ENCODE data around the gene QKI. TPM values are rescaled to one million over a fixed set of nuclear protein-coding genes. Genes with fewer than 3 reads are reported as not detected.

Gene QKI
- total and polyA plus RNA-seq, 8 donors = 8.0 to 261 (median 32.2) TPM

DNA sequence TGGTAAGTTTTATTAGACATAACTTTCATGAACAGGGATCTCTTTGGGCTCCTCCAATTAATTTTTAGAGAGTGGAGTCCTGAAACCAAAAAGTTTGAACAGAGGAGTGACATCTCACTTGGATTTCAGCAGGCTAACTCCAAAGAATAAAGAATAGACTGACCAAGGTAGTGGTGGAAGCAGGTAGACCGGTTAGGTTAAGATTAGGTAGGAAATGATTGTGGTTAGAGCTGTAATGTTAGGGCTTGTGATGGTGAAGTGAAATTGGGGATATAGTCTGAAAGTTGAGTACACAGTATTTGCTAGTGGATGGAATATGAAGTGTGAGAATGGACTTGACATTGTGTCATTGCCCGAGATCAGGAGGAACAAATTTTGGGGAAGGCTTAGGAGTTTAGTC lies 27.8 kb downstream of the QKI start:
- Histone ChIP-seq H3K27ac (no peak overlapping the region), H3K36me3 (no peaks in the 10 kb centered on the region), H3K4me3 (no peak overlapping the region), H3K9me3 (no peaks in the 10 kb centered on the region), H3K27me3 (no peaks in the 10 kb centered on the region), H3K4me1 (peaks cover 19 to 99% (median 62%) of the 10 kb centered on the region in 4 donors)
- WGBS, 5 donors = 71 to 83% (median 78%) methylated on average over 2 of the region's 2 CpGs
- no peak for TF ChIP-seq POLR2A (IDR thresholded peaks at IDR 0.05)
- TF ChIP-seq, protein P1, sequence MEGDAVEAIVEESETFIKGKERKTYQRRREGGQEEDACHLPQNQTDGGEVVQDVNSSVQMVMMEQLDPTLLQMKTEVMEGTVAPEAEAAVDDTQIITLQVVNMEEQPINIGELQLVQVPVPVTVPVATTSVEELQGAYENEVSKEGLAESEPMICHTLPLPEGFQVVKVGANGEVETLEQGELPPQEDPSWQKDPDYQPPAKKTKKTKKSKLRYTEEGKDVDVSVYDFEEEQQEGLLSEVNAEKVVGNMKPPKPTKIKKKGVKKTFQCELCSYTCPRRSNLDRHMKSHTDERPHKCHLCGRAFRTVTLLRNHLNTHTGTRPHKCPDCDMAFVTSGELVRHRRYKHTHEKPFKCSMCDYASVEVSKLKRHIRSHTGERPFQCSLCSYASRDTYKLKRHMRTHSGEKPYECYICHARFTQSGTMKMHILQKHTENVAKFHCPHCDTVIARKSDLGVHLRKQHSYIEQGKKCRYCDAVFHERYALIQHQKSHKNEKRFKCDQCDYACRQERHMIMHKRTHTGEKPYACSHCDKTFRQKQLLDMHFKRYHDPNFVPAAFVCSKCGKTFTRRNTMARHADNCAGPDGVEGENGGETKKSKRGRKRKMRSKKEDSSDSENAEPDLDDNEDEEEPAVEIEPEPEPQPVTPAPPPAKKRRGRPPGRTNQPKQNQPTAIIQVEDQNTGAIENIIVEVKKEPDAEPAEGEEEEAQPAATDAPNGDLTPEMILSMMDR (IDR thresholded peaks at IDR 0.05) = no peak
- TF ChIP-seq POLR2AphosphoS5 (IDR thresholded peaks at IDR 0.05) = no peak
- no peak for TF ChIP-seq EP300 (IDR thresholded peaks at IDR 0.05)
- intact Hi-C loops (cut with DNase I; ENCODE audit: low total_unique reads) = no loop called here
- peak in 1 of 2 donors; percentile 51 for DNase-seq

DNA sequence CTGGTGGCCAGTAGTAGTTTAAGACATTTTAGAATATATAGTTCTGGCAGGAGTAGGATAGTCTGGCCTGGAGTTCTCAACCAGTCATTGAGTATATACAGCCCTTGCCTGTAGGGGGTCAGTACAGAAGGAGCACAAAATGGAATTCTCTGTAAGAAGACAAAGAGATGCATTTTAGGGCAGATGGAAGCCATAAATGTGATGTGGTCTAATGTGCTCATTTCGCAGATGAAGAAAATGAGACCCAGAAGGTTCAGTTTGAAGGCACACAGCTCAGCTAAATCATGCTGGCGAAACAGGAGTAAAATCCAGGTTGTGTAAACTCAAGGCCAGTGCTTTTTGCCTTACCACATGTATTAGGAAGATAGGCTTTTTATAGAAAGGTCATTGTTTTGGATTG lies 29.6 kb downstream of the QKI start:
- H3K4me3 ChIP-seq = no peak overlapping the region
- no peak overlapping the region for H3K27ac ChIP-seq
- H3K27me3 ChIP-seq = no peaks in the 10 kb centered on the region
- no peaks in the 10 kb centered on the region for H3K9me3 ChIP-seq
- no peak for DNase-seq
- 55 to 73% (median 60%) methylated on average over 2 of the region's 2 CpGs for WGBS, 5 donors
- intact Hi-C loops (cut with DNase I; ENCODE audit: low total_unique reads) = no loop called here
- H3K36me3 ChIP-seq = no peaks in the 10 kb centered on the region
- H3K4me1 ChIP-seq = peaks cover 23 to 98% (median 58%) of the 10 kb centered on the region in 4 donors
- TF ChIP-seq, protein P1 (IDR thresholded peaks at IDR 0.05) = no peak
- TF ChIP-seq EP300 (IDR thresholded peaks at IDR 0.05) = no peak
- TF ChIP-seq POLR2AphosphoS5 (IDR thresholded peaks at IDR 0.05) = no peak
- no peak for TF ChIP-seq POLR2A (IDR thresholded peaks at IDR 0.05)

DNA sequence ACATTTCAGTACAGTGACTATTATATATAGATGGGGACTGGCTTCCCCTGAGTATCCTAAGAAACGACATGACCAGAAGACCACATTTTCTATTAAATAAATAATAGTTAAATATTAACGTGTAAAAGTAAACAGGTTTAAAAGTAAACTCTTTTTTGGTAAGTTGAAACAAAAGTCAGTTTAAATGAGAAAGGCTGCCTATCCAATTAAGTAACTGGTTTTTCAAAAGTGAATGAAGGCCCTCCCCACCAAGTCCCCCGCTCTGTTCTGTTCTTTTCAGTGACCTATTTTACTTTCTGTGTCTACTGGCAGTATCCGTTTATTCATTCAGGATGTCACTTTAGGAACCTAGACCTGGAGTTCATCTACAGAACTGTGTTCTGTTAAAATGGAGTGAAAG lies 32.0 kb downstream of the QKI start:
- intact Hi-C loops (cut with DNase I; ENCODE audit: low total_unique reads) = no loop called here
- H3K27me3 ChIP-seq = no peaks in the 10 kb centered on the region
- H3K9me3 ChIP-seq = no peaks in the 10 kb centered on the region
- H3K36me3 ChIP-seq = no peaks in the 10 kb centered on the region
- no peak for DNase-seq
- peaks cover 13 to 92% (median 48%) of the 10 kb centered on the region in 4 donors for H3K4me1 ChIP-seq
- H3K27ac ChIP-seq = no peak overlapping the region
- 35 to 43% (median 40%) methylated on average over 4 of the region's 4 CpGs for WGBS, 5 donors
- H3K4me3 ChIP-seq = no peak overlapping the region
- TF ChIP-seq, protein P1 (IDR thresholded peaks at IDR 0.05) = no peak
- TF ChIP-seq POLR2AphosphoS5 (IDR thresholded peaks at IDR 0.05) (no peak), POLR2A (IDR thresholded peaks at IDR 0.05) (no peak), EP300 (IDR thresholded peaks at IDR 0.05) (no peak)

DNA sequence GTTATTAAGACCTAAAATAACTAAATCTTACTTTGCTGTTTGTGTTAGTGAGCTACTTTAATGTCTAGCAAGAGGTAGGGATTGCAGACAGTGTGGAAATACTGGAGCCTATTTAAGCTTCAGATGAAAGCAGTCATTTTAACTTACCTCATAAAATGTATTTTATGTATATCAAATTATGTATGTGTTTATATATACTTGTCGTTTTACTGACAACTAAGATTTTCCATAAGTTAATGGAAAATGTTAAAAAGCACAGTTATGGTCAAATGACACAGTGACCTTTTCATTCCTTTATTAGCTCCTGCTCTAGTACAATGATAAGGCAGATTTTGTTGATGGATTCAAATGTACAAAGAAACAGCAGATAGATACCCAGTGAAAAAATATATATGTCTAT lies 34.6 kb downstream of the QKI start:
- intact Hi-C loops (cut with DNase I; ENCODE audit: low total_unique reads) = no loop called here
- DNase-seq = no peak
- TF ChIP-seq POLR2AphosphoS5 (IDR thresholded peaks at IDR 0.05) = no peak
- TF ChIP-seq, protein P1 (IDR thresholded peaks at IDR 0.05) = no peak
- no peak for TF ChIP-seq EP300 (IDR thresholded peaks at IDR 0.05)
- no peak for TF ChIP-seq POLR2A (IDR thresholded peaks at IDR 0.05)
- Histone ChIP-seq H3K36me3 (no peaks in the 10 kb centered on the region), H3K4me1 (peaks cover 5 to 89% (median 42%) of the 10 kb centered on the region in 4 donors), H3K27me3 (no peaks in the 10 kb centered on the region), H3K4me3 (no peak overlapping the region), H3K9me3 (no peaks in the 10 kb centered on the region), H3K27ac (no peak overlapping the region)
- 11 to 20% (median 13%) methylated on average over 1 of the region's 1 CpG for WGBS, 5 donors
